ENCODE data around the gene KRT16.
A peak's percentile ranks its signal among the peaks of the same experiment; 100 is the strongest.
"Not testable (repeated sequence)": the region's sequence is repeated elsewhere in the genome, so short reads cannot be mapped to it uniquely, and the experiment has no call there.

Gene KRT16

GRCh38 chr17:41612376-41613160 is at the start of gene KRT16:
TSS of gene KRT16 (minus strand) at chr17:41612767. CDS start at chr17:41612688, 79 bp downstream.
- not testable (repeated sequence) for DNase-seq (ENCODE audit: low read depth in 2 of 2)

GRCh38 chr17:41660221-41660711 is 47.7 kb upstream of the KRT16 start:
- DNase-seq (ENCODE audit: low read depth in 2 of 2) = no peak

DNA sequence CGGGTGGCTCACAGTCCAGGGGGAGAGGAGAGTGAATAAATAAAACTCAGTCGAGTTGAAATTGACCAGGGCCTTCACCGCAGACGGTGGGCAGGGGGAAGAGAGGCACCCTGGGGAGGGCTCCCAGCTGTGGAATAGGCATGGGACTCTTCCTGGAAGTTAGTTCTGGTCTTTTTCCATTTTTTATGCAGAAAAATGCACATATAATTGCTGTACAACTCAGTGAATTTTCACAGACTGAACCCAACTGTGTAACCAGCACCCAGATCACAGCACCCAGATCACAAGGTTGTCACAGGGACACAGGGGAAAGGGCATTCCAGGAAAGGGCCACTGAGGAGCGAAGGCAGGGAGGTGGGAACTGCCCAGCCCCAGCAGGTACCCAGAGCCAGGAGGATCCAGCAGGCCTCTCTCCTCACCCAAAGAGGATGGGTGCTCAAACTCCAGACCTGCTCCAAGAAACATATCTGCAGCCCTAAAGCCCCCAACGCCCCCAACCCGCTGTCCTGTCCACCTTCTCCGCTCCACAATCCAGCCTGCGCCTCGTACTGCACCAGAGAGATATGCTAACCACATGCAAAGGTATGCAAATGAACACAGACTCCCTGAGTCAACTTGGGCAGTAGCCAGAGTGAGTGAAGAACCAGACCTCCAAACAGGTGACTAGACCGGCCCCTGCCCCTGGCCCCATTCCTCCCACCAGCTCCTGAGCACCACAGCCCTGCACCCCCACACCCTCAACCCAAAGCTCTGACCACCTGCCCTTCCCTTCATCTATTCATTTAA is 47.1 kb upstream of the KRT16 start:
- no peak for DNase-seq (ENCODE audit: low read depth in 2 of 2)

GRCh38 chr17:41658846-41659245 is 46.3 kb upstream of the KRT16 start:
- DNase-seq (ENCODE audit: low read depth in 2 of 2) = no peak

DNA sequence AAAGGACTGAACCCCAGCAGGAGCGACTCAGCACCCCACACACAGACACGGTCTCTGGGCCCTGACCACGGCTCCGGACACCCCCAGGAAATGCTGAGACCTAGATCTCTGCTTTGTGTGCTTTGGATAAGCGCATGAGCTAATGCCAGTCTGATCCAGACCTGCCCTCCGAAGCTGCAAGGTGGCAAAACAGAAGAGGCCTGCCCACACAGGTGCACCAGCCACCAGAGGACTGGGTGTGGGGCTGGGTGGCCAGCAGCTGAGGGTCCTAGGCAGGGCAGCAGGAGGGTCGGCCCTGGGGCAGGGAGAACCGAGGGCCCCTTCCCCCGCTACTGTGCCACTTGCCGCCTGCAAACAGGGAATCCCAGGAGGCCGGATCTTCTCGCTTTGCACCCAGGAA is 45.4 kb upstream of the KRT16 start:
- DNase-seq (ENCODE audit: low read depth in 2 of 2) = no peak

- DNase-seq (ENCODE audit: low read depth in 2 of 2) = no peak
Observed at GRCh38 chr17:41657176-41657754, 44.7 kb upstream of the KRT16 start.

- DNase-seq (ENCODE audit: low read depth in 2 of 2) = no peak
Observed at GRCh38 chr17:41656249-41657023, 43.9 kb upstream of the KRT16 start.

DNA sequence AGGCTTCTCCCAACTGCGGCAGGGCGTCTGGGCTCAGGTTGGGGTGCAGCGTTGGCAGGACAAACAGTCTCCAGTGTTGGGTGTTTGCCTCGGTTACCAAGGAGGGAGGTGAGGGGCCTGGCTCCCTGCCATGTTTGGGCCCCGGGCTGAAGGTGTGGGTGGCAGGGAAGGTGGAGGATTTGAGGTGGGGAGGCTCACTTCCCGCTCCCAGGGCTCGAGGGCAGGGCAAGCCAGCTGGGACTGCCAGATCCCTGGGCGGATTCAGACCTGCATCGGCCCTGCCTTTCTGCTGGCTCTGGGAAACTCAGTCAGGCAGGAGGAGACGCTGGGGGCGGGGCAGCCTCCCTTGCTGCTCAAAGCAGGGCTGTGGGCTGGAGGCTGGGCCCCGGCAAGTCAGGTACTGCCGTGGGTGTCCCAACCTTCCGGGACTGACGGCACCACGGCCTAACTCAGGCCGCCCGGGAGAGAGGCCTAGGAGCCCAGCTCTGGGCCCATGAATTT is 43.1 kb upstream of the KRT16 start:
- DNase-seq (ENCODE audit: low read depth in 2 of 2) = no peak

DNA sequence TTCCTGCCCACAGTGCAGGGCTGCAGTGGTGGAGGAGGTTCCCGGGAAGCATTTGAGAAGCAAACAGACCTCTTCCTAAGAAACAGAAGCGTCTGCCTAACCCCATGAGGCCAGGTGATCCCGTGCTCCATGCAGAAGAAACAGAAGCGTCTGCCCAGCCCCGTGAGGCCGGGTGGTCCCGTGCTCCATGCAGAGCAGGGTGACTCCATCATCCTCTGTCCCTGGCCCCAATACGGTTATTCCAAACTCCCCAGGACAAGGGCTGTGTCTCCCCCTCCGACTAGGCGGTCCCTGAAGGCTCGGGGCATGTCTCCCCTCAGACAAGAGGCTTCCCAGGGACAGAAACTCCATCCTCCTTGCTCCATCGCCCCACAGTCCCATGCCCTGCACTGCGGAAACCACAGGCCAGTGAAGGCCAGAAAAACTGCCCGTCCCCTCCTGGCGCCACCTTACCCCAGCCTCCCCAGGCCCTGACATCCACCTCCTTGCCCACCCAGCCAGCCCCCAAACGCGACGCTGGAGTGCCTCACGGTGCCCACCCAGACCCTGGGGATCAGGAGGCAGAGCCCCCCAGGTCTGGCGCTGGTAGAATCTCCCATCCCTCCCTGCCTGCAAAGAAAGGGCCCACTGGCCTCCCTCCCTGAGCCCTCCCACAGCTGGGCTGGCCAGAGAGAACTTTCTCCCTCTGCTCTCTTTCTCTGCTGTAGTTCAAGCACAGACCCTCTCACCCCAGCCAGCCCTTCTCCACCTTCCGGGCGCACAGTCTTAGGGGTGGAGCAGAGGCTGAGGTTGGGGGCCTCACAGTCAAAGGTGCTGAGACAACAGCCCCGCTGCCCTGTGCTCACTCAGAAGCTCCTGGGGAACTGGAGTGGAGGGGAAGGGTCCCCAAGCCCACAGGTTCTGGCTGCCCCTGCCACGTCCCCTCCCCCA is 42.4 kb upstream of the KRT16 start:
- DNase-seq (ENCODE audit: low read depth in 2 of 2) = no peak

DNA sequence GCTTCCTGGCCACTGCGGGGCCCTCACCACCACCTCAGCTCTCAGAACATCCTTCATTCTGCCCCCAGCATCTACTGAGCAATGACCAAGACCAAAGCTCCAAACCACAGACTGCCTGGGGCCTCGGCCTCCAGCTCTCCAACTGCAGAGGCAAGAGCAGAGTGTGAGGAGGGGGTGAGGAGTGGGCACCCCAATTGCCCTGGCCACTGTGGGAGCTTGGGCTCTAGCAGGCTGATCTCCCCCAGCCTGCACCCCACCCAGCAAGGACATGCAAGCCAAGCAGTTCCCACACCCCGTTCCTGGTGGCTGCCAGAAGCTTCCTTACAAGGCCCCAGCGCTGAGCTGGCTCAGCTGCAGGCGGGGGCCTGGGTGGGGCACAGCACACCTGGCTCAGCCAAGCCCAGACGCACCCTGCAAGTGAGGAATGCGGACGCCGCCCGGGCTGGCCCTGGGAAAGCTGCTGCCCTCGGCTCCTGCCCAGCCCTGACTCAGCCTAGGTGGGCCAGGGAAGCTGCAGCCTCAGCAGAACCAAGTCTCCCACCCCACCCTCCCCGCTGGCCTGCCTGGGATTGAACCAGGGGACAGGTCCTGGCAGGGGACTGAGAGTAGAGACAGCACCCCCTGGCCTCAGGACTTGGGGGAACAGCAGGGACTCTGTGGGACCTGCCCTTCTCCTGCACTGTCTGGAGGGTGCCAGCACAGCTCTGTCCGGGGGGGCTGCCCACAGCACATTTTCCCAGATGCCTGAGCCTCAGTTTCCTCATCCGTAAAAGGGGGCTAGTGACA is 41.5 kb upstream of the KRT16 start:
- no peak for DNase-seq (ENCODE audit: low read depth in 2 of 2)

- DNase-seq (ENCODE audit: low read depth in 2 of 2) = no peak
Observed at GRCh38 chr17:41653421-41653820, 40.9 kb upstream of the KRT16 start.

- no peak for DNase-seq (ENCODE audit: low read depth in 2 of 2)
Observed at GRCh38 chr17:41652461-41652970, 39.9 kb upstream of the KRT16 start.

GRCh38 chr17:41651625-41652460 is 39.3 kb upstream of the KRT16 start:
- DNase-seq (ENCODE audit: low read depth in 2 of 2) = no peak

DNA sequence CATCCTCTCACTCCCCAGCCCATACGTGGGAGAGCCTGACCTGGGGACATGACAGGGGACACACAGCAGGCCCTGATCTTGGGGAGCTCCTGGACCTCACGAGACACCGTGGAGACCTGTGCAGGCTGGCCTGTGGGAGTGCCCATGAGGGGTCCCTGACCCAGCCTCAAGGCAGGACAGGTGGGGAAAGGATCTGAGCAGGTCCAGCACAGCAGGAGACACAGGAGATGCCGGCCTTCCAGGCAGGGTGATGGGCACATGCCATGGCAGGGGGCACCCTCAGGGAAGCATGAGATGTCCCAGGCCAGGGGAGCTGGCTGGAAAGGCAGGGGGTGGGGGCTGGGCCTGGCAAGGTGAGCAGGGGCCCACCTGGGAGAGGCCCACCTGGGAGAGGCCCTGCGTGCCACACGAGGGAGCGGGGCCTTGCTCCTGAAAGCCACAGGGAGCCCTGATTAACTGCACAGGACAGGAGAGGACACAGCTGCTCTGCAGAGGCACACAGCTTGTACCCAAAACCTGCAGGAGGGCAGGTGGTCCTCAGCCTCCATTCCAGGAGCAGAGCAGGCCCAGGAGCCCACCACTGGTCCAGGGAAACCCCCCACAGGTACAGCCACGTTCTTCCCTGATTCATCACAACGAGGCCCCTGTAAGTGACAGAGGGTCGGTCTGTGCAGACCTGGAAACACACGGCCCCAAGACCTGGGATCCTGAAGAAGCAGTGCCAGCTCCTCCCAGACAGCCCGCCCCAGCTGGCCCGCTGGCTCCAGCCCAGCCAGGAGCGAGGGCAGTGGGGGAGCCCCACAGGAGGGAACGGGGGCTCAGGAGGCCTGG is 38.4 kb upstream of the KRT16 start:
- DNase-seq (ENCODE audit: low read depth in 2 of 2) = no peak

GRCh38 chr17:41649923-41650519 is 37.5 kb upstream of the KRT16 start:
- no peak for DNase-seq (ENCODE audit: low read depth in 2 of 2)

- peak; percentile 60 to 83 for DNase-seq (ENCODE audit: low read depth in 2 of 2)
Observed at GRCh38 chr17:41648411-41649195, 36.0 kb upstream of the KRT16 start.
